Stimulated activated CD8-positive, alpha-beta memory T cell treated with anti-CD3 and anti-CD28 coated beads, Interleukin-7, amount 100 ng/mL, for 4 hours (primary cell): Measurements from ENCODE around the gene ADAD2.

Source experiments
- DNase-seq, 2 donors: peaks; one replicate each; pipeline ENCODE4 v3.0.0-alpha.2; 2020; ENCODE audit warnings: low read depth in 2 of 2

The ADAD2 gene

GRCh38 chr16:84245956-84246678, 55.2 kb downstream of the ADAD2 start:
- DNase-seq: no peak

GRCh38 chr16:84246679-84247077, 55.7 kb downstream of the ADAD2 start:
- DNase-seq: no peak
